H9 (cell line): ENCODE measurements around the gene FAM161A. TPM values are rescaled to one million over a fixed set of nuclear protein-coding genes. Genes with fewer than 3 reads are reported as not detected.
A peak's percentile ranks its signal among the peaks of the same experiment; 100 is the strongest.
"Not testable (repeated sequence)": the region's sequence is repeated elsewhere in the genome, so short reads cannot be mapped to it uniquely, and the experiment has no call there.

Experiments used
- DNase-seq: peaks from one replicate; pipeline ENCODE4 v3.0.0-alpha.2; 2017
- H2AFZ ChIP-seq: one replicate; pipeline ENCODE4 v1.6.1; 2013; ENCODE audit warnings: mild to moderate bottlenecking, low read length, control low read depth, moderate library complexity
- H2AK5ac ChIP-seq: 2 replicates; pipeline ENCODE4 v1.6.1; 2013; ENCODE audit warnings: low read length, control low read depth, mixed read lengths; ENCODE audit not compliant: insufficient read length
- H2BK120ac ChIP-seq: one replicate; pipeline ENCODE4 v1.6.1; 2013; ENCODE audit warnings: low read depth, mild to moderate bottlenecking, low read length, control low read depth, inconsistent platforms; ENCODE audit not compliant: poor library complexity, severe bottlenecking
- H2BK12ac ChIP-seq: 2 replicates; pipeline ENCODE4 v1.6.1; 2013; ENCODE audit warnings: low read length, control low read depth, mixed read lengths, low read depth; ENCODE audit not compliant: insufficient read length
- H2BK15ac ChIP-seq: 2 replicates; pipeline ENCODE4 v1.6.1; 2013; ENCODE audit warnings: low read depth, low read length, control low read depth
- H2BK20ac ChIP-seq: one replicate; pipeline ENCODE4 v1.6.1; 2013; ENCODE audit warnings: low read depth, mild to moderate bottlenecking, low read length, control low read depth, inconsistent platforms; ENCODE audit not compliant: poor library complexity, severe bottlenecking
- H2BK5ac ChIP-seq: 2 replicates; pipeline ENCODE4 v1.6.1; 2013; ENCODE audit warnings: low read length, control low read depth, mixed read lengths; ENCODE audit not compliant: insufficient read length
- H3K14ac ChIP-seq: 2 replicates; pipeline ENCODE4 v1.6.1; 2013; ENCODE audit warnings: low read length, control low read depth; ENCODE audit not compliant: insufficient read depth
- H3K18ac ChIP-seq: 2 replicates; pipeline ENCODE4 v1.6.1; 2013; ENCODE audit warnings: low read depth, mild to moderate bottlenecking, mixed read lengths, low read length, control low read depth; ENCODE audit not compliant: insufficient read length
- H3K23ac ChIP-seq: 2 replicates; pipeline ENCODE4 v1.6.1; 2013; ENCODE audit warnings: low read length, control low read depth, mixed read lengths, low read depth; ENCODE audit not compliant: insufficient read length
- H3K23me2 ChIP-seq: 2 replicates; pipeline ENCODE4 v1.6.1; 2013; ENCODE audit warnings: low read depth, mild to moderate bottlenecking, mixed read lengths, low read length, control low read depth; ENCODE audit not compliant: insufficient read length, poor library complexity, severe bottlenecking
- H3K27ac ChIP-seq: 2 replicates; pipeline ENCODE4 v1.5.1; 2013; ENCODE audit warnings: low read length, control low read depth, mixed read lengths, low read depth; ENCODE audit not compliant: insufficient read length
- H3K27me3 ChIP-seq: 2 replicates; pipeline ENCODE4 v1.6.1; 2013; ENCODE audit warnings: low read length, control low read depth, inconsistent platforms; ENCODE audit not compliant: insufficient read depth
- H3K4ac ChIP-seq: 2 replicates; pipeline ENCODE4 v1.6.1; 2013; ENCODE audit warnings: low read depth, mild to moderate bottlenecking, control low read depth, inconsistent platforms, low read length, moderate library complexity
- H3K4me1 ChIP-seq: 2 replicates; pipeline ENCODE4 v1.6.1; 2013; ENCODE audit warnings: low read length, control low read depth, inconsistent platforms; ENCODE audit not compliant: insufficient read depth
- H3K4me2 ChIP-seq: 2 replicates; pipeline ENCODE4 v1.6.1; 2013; ENCODE audit warnings: low read length, control low read depth, mixed read lengths; ENCODE audit not compliant: insufficient read length, insufficient read depth
- H3K56ac ChIP-seq: 2 replicates; pipeline ENCODE4 v1.6.1; 2013; ENCODE audit warnings: low read depth, mild to moderate bottlenecking, mixed read lengths, low read length, control low read depth; ENCODE audit not compliant: insufficient read length
- H3K79me1 ChIP-seq: 2 replicates; pipeline ENCODE4 v1.6.1; 2013; ENCODE audit warnings: low read depth, mild to moderate bottlenecking, moderate library complexity, low read length, control low read depth, inconsistent platforms; ENCODE audit not compliant: insufficient read depth, poor library complexity, severe bottlenecking
- H3K79me2 ChIP-seq: 2 replicates; pipeline ENCODE4 v1.6.1; 2013; ENCODE audit warnings: low read length, control low read depth, inconsistent platforms; ENCODE audit not compliant: insufficient read depth
- H3K9ac ChIP-seq: 2 replicates; pipeline ENCODE4 v1.6.1; 2013; ENCODE audit warnings: low read length, control low read depth, mixed read lengths; ENCODE audit not compliant: insufficient read length; ENCODE audit errors: extremely low read depth
- H3K9me3 ChIP-seq: one replicate; pipeline ENCODE4 v1.6.1; 2013; ENCODE audit warnings: low read depth, low read length, inconsistent platforms; ENCODE audit not compliant: control insufficient read depth
- H3T11ph ChIP-seq: one replicate; pipeline ENCODE4 v1.6.1; 2013; ENCODE audit warnings: mild to moderate bottlenecking, low read length, control low read depth, inconsistent platforms
- H4K20me1 ChIP-seq: one replicate; pipeline ENCODE4 v1.6.1; 2013; ENCODE audit not compliant: control insufficient read depth, insufficient read length, insufficient read depth
- H4K5ac ChIP-seq: 2 replicates; pipeline ENCODE4 v1.6.1; 2013; ENCODE audit warnings: low read depth, mild to moderate bottlenecking, mixed read lengths, low read length, control low read depth; ENCODE audit not compliant: insufficient read length
- H4K8ac ChIP-seq: replicated peaks from 2 replicates; pipeline ENCODE4 v1.6.1; 2013; ENCODE audit warnings: low read length, control low read depth, mixed read lengths, low read depth; ENCODE audit not compliant: insufficient read length
- H4K91ac ChIP-seq: 2 replicates; pipeline ENCODE4 v1.6.1; 2013; ENCODE audit warnings: low read depth, mild to moderate bottlenecking, moderate library complexity, mixed read lengths, low read length, control low read depth; ENCODE audit not compliant: insufficient read length
- H3K27ac Mint-ChIP-seq, 3 experiments: 2 replicates in 2 of 3; 3 replicates in 1 of 3; pipeline ENCODE4 v1.8.0; 2020 to 2021; ENCODE audit warnings: mixed read lengths in 3 of 3, mild to moderate bottlenecking in 1 of 3, moderate library complexity in 1 of 3
- H3K27me3 Mint-ChIP-seq: 2 replicates; pipeline ENCODE4 v1.8.0; 2021; ENCODE audit warnings: low read depth, mild to moderate bottlenecking, moderate library complexity, mixed read lengths
- H3K36me3 Mint-ChIP-seq, 3 experiments: 2 replicates in 2 of 3; 3 replicates in 1 of 3; pipeline ENCODE4 v1.8.0; 2020 to 2021; ENCODE audit warnings: low read depth in 3 of 3, mixed read lengths in 3 of 3; ENCODE audit not compliant: insufficient read depth in 1 of 3
- H3K4me1 Mint-ChIP-seq, 2 experiments: 2 replicates each; pipeline ENCODE4 v1.8.0; 2020; ENCODE audit warnings: mixed read lengths in 2 of 2
- H3K4me3 Mint-ChIP-seq, 2 experiments: 2 replicates in 1 of 2; 3 replicates in 1 of 2; pipeline ENCODE4 v1.8.0; 2020 to 2021; ENCODE audit warnings: mild to moderate bottlenecking in 2 of 2, mixed read lengths in 2 of 2, moderate library complexity in 1 of 2
- H3K9me3 Mint-ChIP-seq, 2 experiments: 2 replicates in 1 of 2; 3 replicates in 1 of 2; pipeline ENCODE4 v1.8.0; 2020; ENCODE audit warnings: mild to moderate bottlenecking in 2 of 2, mixed read lengths in 2 of 2, moderate library complexity in 1 of 2
- WGBS: extraction: QIAGEN DNeasy Blood & Tissue Kit; methylation state at CpG from one replicate; pipeline ENCODE4 v1.1.7; 2013; ENCODE audit warnings: missing lambda C conversion rate, low lambda C conversion rate, mixed read lengths; ENCODE audit not compliant: insufficient read length; ENCODE audit errors: extremely low coverage; 5-methylcytosine and 5-hydroxymethylcytosine counted together
- total RNA-seq: library from RNA; stranded (reverse); gene quantifications from 2 replicates; pipeline ENCODE4 v1.2.1, GENCODE V29; 2021
- TF ChIP-seq, protein P1 (sequence below): fragments of 200-600 bp; sonication (generic); conservative IDR thresholded peaks from 3 replicates; pipeline ENCODE4 v1.8.0; 2021; ENCODE audit warnings: antibody characterized with exemption, mild to moderate bottlenecking

FAM161A gene
- total RNA-seq, 1 experiment from 2014 or later: 15.8 TPM

DNA sequence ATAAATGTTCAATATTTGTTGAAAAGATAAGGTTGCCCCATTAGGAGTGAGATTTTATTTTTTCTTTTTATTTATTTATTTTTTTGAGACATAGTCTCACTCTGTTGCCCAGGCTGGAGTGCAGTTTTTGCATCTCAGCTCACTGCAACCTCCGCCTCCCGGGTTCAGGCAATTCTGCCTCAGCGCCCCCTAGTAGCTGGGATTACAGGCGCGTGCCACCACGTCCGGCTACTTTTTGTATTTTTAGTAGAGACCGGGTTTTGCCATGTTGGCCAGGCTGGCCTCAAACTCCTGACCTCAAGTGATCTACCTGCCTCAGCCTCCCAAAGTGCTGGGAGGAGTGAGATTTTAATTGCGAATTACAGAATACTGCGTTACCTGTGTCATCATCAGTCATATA is 2.6 kb downstream of the FAM161A start:
- not testable (repeated sequence) for H4K5ac ChIP-seq, H3K23me2 ChIP-seq, H2AK5ac ChIP-seq, H3K9ac ChIP-seq, H3K4me2 ChIP-seq, H4K91ac ChIP-seq, H3K27me3 Mint-ChIP-seq, H3K23ac ChIP-seq, H3K36me3 Mint-ChIP-seq, H3K4ac ChIP-seq, H3K4me1 ChIP-seq, H3K56ac ChIP-seq, H3K9me3 Mint-ChIP-seq, DNase-seq, H3K27ac ChIP-seq, H2BK12ac ChIP-seq, H3K27me3 ChIP-seq, H2BK120ac ChIP-seq, H2BK20ac ChIP-seq, H2BK15ac ChIP-seq, H3K79me1 ChIP-seq, H4K8ac ChIP-seq, H3K9me3 ChIP-seq, H3T11ph ChIP-seq, H4K20me1 ChIP-seq, H2AFZ ChIP-seq, H3K79me2 ChIP-seq, H3K14ac ChIP-seq, H3K18ac ChIP-seq, H2BK5ac ChIP-seq
- WGBS: no CpG with 5 or more reads among the region's 10 CpGs
- TF ChIP-seq, protein P1, sequence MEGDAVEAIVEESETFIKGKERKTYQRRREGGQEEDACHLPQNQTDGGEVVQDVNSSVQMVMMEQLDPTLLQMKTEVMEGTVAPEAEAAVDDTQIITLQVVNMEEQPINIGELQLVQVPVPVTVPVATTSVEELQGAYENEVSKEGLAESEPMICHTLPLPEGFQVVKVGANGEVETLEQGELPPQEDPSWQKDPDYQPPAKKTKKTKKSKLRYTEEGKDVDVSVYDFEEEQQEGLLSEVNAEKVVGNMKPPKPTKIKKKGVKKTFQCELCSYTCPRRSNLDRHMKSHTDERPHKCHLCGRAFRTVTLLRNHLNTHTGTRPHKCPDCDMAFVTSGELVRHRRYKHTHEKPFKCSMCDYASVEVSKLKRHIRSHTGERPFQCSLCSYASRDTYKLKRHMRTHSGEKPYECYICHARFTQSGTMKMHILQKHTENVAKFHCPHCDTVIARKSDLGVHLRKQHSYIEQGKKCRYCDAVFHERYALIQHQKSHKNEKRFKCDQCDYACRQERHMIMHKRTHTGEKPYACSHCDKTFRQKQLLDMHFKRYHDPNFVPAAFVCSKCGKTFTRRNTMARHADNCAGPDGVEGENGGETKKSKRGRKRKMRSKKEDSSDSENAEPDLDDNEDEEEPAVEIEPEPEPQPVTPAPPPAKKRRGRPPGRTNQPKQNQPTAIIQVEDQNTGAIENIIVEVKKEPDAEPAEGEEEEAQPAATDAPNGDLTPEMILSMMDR: peak; percentile 57
- peaks cover 10 to 15% of the 10 kb centered on the region in 2 experiments for H3K4me1 Mint-ChIP-seq
- peak overlapping the region in 1 of 3 experiments; percentile 48; a peak in 1 of 7 replicates for H3K27ac Mint-ChIP-seq
- H3K4me3 Mint-ChIP-seq: 0 out of 5 replicates have a peak overlapping the region, but pooled peaks of 1 of the 2 experiments have one; percentile 14
